GM19240 (cell line): ENCODE results near the gene RNF167.

Experiments
- DNase-seq: peaks from one replicate; pipeline ENCODE4 v3.0.0; 2011; ENCODE audit warnings: low spot score; ENCODE audit not compliant: insufficient read length

Gene RNF167

GRCh38 chr17:4953451-4953961 is 13.4 kb downstream of the RNF167 start:
- no peak for DNase-seq

- DNase-seq: no peak
These were observed 15.0 kb downstream of the RNF167 start for GRCh38 chr17:4955091-4955490.

GRCh38 chr17:4956493-4957061 is 16.5 kb downstream of the RNF167 start:
- DNase-seq: no peak

- no peak for DNase-seq
These were observed 18.0 kb downstream of the RNF167 start for GRCh38 chr17:4958102-4958501.

- no peak for DNase-seq
These were observed 19.3 kb downstream of the RNF167 start for GRCh38 chr17:4959261-4959965.

- no peak for DNase-seq
These were observed 20.3 kb downstream of the RNF167 start for GRCh38 chr17:4960279-4960922.

- DNase-seq: no peak
These were observed 25.4 kb downstream of the RNF167 start for GRCh38 chr17:4965311-4965986.

- DNase-seq: peak; percentile 93
These were observed 26.9 kb downstream of the RNF167 start for GRCh38 chr17:4966844-4967538.

- DNase-seq: peak; percentile 87
These were observed 27.7 kb downstream of the RNF167 start, which contains the start of gene SPAG7 for GRCh38 chr17:4967539-4968485. SPAG7 (minus strand) TSS chr17:4967817; CDS start chr17:4967804, 13 bp downstream.

- DNase-seq: no peak
These were observed 28.5 kb downstream of the RNF167 start for GRCh38 chr17:4968486-4969046.

- no peak for DNase-seq
These were observed 29.0 kb downstream of the RNF167 start for GRCh38 chr17:4969047-4969550.

- DNase-seq: no peak
These were observed 29.6 kb downstream of the RNF167 start for GRCh38 chr17:4969551-4970173.

- DNase-seq: no peak
These were observed 30.2 kb downstream of the RNF167 start for GRCh38 chr17:4970273-4970672.

- DNase-seq: no peak
These were observed 31.8 kb downstream of the RNF167 start for GRCh38 chr17:4971826-4972225.

GRCh38 chr17:4972322-4972721 is 32.3 kb downstream of the RNF167 start:
- DNase-seq: no peak

- DNase-seq: no peak
These were observed 32.7 kb downstream of the RNF167 start for GRCh38 chr17:4972752-4973151.

GRCh38 chr17:4973256-4974114 is 33.4 kb downstream of the RNF167 start:
- DNase-seq: no peak

- DNase-seq: no peak
These were observed 34.1 kb downstream of the RNF167 start for GRCh38 chr17:4974115-4974670.
